HepG2 (cell line): Measurements from ENCODE around the gene KRTCAP3.

Source experiments
- CHD4 ChIP-seq: fragments of 200-600 bp; sonication (generic); IDR thresholded peaks from 2 replicates; pipeline ENCODE4 v1.7.0; 2017; ENCODE audit warnings: mild to moderate bottlenecking, low read length, borderline replicate concordance
- FOXP1 ChIP-seq, 2 experiments: fragments of 450-650 bp in 1 of 2; IDR thresholded peaks; 2 replicates each; pipeline ENCODE4 v1.6.1; 2017 to 2018; ENCODE audit warnings: antibody characterized with exemption in 1 of 2
- HCFC1 ChIP-seq: fragments of 150-350 bp; IDR thresholded peaks from 2 replicates; pipeline ENCODE4 v1.6.1; 2014; ENCODE audit warnings: low read depth, low read length
- HMGXB4 ChIP-seq, 2 experiments: sonication (generic) in 1 of 2; formaldehyde crosslinking in 1 of 2; IDR thresholded peaks; 2 replicates each; pipeline versions ENCODE4 v1.4.0 to v1.6.1; 2018 to 2020; ENCODE audit warnings: missing genetic modification reagents in 2 of 2, borderline replicate concordance in 1 of 2, low read depth in 1 of 2, mild to moderate bottlenecking in 1 of 2, missing biosample characterization in 1 of 2
- HNRNPUL1 ChIP-seq: fragments of 200-400 bp; formaldehyde crosslinking; IDR thresholded peaks from 2 replicates; pipeline ENCODE4 v1.6.1; 2017; ENCODE audit warnings: low read depth, mild to moderate bottlenecking, low read length, moderate library complexity
- KLF9 ChIP-seq: IDR thresholded peaks from 2 replicates; pipeline ENCODE4 v1.6.1; 2016; ENCODE audit warnings: low read depth
- MAX ChIP-seq: IDR thresholded peaks from 2 replicates; pipeline ENCODE4 v1.6.1; 2012; ENCODE audit warnings: inconsistent platforms
- NFYB ChIP-seq: sonication (generic); formaldehyde crosslinking; IDR thresholded peaks from 2 replicates; pipeline ENCODE4 v1.4.0; 2020; ENCODE audit warnings: missing genetic modification reagents
- REXO4 ChIP-seq: sonication (generic); formaldehyde crosslinking; IDR thresholded peaks from 2 replicates; pipeline ENCODE4 v1.8.0; 2022; ENCODE audit warnings: missing genetic modification reagents, mild to moderate bottlenecking, borderline replicate concordance
- USF2 ChIP-seq, 2 experiments: sonication (generic) in 1 of 2; formaldehyde crosslinking in 1 of 2; IDR thresholded peaks; 2 replicates each; pipeline versions ENCODE4 v1.5.1 to v1.6.1; 2011 to 2020; ENCODE audit warnings: borderline replicate concordance in 1 of 2, low read depth in 1 of 2, low read length in 1 of 2, mild to moderate bottlenecking in 1 of 2, missing genetic modification reagents in 1 of 2, moderate library complexity in 1 of 2
- ZKSCAN8 ChIP-seq: IDR thresholded peaks from 2 replicates; pipeline ENCODE4 v1.6.1; 2016; ENCODE audit warnings: borderline replicate concordance, missing genetic modification reagents, missing compliant biosample characterization
- ZNF136 ChIP-seq: sonication (generic); formaldehyde crosslinking; IDR thresholded peaks from 2 replicates; pipeline ENCODE4 v1.8.1; 2022; ENCODE audit warnings: low read depth, mild to moderate bottlenecking, moderate library complexity, missing genetic modification reagents
- ZNF761 ChIP-seq: sonication (generic); formaldehyde crosslinking; conservative IDR thresholded peaks from 2 replicates; pipeline ENCODE4 v1.4.0; 2020; ENCODE audit warnings: mild to moderate bottlenecking, missing genetic modification reagents

DNA sequence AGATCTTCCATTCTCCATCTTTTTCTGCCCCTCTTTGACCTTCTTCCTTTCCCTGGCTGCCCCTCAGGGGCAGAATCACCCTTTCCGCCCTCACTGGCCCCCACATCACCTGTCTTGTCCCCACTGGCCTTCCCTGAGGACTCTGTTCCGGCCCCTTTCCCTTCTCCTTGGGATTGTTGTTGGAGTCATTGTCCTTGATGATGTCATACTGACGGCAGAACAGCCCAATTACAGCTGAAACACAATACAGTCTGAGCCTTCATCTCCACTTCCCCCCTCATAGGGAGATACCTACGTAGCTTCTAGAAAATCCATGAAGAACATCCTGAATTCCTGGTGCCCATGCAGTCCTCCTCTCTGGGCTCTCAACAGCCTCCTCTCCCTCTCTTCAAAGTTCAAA lies 50.4 kb downstream of the KRTCAP3 start:
- no peak for TF ChIP-seq CHD4
- TF ChIP-seq NFYB, result no peak
- TF ChIP-seq HNRNPUL1, result no peak
- TF ChIP-seq ZNF761 (CRISPR knock-in tag), result no peak
- TF ChIP-seq USF2 (IDR thresholded peaks at IDR 0.05; ENCODE audit: low read depth, low read length), result no peak
- TF ChIP-seq USF2 (CRISPR knock-in tag; IDR thresholded peaks at IDR 0.05; ENCODE audit: borderline replicate concordance), result no peak
- no peak for TF ChIP-seq HCFC1
- no peak for TF ChIP-seq HMGXB4 (CRISPR knock-in tag; IDR thresholded peaks at IDR 0.05; ENCODE audit: borderline replicate concordance in 1 of 2, low read depth in 1 of 2)
- TF ChIP-seq MAX, result no peak
- TF ChIP-seq KLF9 (CRISPR knock-in tag), result no peak
- no peak for TF ChIP-seq ZNF136 (CRISPR knock-in tag)
- no peak for TF ChIP-seq FOXP1 (IDR thresholded peaks at IDR 0.05)
- no peak for TF ChIP-seq FOXP1 (CRISPR knock-in tag; IDR thresholded peaks at IDR 0.05)
- no peak for TF ChIP-seq ZKSCAN8 (CRISPR knock-in tag)
- no peak for TF ChIP-seq REXO4
